ENCODE data around the gene NAALADL2.
"Not testable (repeated sequence)": the region's sequence is repeated elsewhere in the genome, so short reads cannot be mapped to it uniquely, and the experiment has no call there.

The NAALADL2 gene

GRCh38 chr3:175310046-175310445 lies 450.9 kb downstream of the NAALADL2 start:
- DNase-seq (no peak), ATAC-seq (no peak)

DNA sequence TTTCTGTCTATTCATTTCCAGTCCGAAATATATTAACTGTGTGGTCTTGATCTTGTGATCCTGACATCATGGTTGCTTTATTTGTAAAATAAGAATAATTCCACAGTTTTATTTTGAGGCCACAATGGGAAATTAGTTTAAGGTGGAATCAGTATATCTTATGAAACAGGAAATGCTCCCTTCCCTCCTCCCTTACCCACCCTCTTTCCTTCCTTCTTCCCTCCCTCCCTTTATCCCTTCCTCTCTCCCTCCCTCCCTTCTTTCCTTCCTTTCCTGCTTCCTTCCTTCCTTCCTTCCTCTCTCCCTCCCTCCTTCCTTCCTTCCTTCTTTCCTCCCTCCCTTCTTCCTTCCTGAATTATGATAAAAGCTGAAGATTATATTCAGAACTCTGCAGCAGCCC lies 452.3 kb downstream of the NAALADL2 start:
- DNase-seq = no peak
- ATAC-seq = no peak

DNA sequence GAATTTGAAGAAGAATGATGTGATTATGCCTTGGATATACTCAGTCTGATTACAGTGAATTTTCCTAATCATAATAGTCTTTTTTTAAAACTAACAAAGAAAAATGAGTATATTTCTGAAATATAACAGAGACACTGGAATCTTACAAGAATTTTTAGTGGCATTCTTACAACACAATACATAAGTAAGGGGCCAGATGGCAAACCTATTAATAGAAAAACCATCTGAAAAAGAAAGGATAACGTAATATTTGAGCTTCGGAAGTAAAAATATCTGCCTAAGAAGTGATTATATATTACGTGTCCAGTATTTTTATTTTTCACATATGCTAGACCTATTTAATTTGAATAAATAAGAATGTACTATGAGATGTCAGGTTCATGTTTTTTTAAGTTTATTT lies 452.8 kb downstream of the NAALADL2 start:
- no peak for ATAC-seq
- DNase-seq = no peak

DNA sequence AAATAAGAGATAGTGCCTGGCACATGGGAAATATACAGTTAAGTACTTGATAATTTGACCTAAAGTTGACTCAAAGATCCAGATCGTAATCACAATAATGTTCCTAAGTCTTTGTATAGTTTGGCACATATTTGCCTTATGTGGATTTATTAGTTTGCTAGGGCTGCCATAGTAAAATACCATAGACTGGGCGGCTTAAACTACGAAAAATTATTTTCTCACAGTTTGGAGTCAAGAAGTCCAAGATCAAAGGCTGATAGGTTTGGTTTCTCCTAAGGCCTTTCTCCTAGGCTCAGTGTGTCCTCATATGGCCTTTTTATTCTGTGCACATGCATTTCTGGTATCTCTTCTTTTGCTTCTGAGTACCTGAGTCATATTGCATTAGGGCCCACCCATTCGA lies 453.7 kb downstream of the NAALADL2 start:
- no peak for ATAC-seq
- DNase-seq = no peak

GRCh38 chr3:175316799-175317198 lies 457.7 kb downstream of the NAALADL2 start:
- no peak for ATAC-seq
- DNase-seq = no peak

- ATAC-seq (no peak), DNase-seq (no peak)
These were observed 466.3 kb downstream of the NAALADL2 start for GRCh38 chr3:175325440-175325839.

DNA sequence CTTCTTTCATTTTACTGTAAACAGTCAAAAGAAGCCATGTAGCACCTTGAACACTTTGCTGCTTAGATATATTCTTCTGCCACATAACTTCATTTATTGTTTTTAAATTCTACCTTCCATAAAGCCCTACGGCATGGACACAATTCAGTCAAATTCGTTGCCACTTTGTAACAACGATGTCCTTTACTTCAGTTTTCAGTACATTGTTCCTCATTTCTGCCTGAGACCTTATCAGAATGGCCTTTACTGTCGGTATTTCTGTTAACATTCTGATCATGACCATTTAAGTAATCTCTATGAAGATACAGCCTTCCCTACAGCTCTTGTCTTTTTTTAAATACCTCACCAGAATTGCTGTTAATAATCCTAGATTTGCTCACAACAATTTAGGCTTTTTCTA lies 466.9 kb downstream of the NAALADL2 start:
- ATAC-seq (no peak), DNase-seq (no peak)

DNA sequence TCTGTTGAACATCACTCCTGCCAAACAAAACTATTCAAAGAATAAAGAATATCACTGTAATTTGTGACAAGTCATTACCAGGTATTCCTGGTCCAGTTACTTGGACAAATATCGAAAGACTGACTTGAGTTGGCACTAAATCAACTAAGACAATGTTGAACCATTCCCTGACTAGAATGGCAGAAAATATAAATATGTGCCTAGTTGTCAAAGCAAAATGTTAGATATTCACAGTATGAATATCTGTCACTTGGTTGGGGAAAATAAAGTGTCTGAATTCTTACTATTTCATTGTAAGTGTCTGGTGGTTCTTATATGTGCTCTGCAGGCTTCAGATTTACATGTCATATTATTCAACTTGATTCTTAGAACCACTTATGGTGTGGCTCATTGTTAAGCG lies 470.2 kb downstream of the NAALADL2 start:
- no peak for DNase-seq
- no peak for ATAC-seq

DNA sequence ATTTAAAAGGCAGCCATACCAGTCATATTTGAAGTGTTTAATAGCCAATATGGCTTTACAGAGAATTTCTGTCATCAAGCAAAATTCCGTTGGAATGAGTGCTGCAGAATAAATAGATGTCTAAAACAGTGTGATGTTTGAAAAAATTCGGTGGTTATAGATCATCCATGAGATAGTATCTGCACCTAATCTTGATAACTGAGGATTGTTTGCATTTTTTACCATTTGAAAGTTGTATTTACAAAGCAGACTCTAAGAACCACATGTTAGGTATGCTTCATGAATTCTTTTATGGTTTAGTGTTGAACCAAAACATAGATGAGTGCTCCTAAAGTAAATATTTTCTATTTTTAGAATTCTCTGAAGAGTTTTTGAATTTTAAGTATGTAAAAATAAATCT lies 476.1 kb downstream of the NAALADL2 start:
- DNase-seq = no peak
- ATAC-seq = no peak

DNA sequence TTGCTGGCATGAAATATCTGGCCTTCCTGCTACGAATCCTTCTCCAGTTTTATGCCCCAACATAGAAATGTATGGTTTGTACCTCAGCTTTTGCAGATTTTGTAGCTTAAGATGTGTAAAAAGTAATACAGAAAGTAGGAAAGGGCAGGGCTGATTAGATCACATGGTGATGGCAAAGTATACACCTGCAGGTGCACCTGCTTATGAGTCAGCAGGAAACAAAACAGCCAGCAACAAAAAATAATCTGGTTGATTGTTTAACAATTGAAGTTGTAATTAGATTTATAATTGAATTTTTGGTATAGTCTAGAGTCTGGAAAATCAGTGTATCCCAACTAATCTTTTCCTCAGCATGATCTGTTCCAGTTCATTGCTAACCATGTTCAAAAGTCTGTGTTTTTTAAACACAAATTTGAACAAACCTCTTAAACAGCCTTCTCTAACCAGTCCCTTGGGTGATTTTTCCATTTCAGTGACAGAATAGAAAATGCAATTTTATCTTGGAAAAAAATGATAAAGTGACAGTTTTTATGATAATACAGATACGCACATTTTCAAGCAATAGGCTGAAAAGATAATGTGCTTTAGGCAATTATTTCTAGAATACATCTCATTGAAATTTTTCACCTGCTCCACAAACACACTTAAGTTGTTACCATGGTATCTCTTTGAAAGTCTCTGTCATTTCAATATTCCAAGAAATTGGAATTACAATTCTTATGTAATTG lies 477.4 kb downstream of the NAALADL2 start:
- no peak for DNase-seq
- no peak for ATAC-seq

GRCh38 chr3:175337631-175338030 lies 478.5 kb downstream of the NAALADL2 start:
- DNase-seq (no peak), ATAC-seq (no peak)

DNA sequence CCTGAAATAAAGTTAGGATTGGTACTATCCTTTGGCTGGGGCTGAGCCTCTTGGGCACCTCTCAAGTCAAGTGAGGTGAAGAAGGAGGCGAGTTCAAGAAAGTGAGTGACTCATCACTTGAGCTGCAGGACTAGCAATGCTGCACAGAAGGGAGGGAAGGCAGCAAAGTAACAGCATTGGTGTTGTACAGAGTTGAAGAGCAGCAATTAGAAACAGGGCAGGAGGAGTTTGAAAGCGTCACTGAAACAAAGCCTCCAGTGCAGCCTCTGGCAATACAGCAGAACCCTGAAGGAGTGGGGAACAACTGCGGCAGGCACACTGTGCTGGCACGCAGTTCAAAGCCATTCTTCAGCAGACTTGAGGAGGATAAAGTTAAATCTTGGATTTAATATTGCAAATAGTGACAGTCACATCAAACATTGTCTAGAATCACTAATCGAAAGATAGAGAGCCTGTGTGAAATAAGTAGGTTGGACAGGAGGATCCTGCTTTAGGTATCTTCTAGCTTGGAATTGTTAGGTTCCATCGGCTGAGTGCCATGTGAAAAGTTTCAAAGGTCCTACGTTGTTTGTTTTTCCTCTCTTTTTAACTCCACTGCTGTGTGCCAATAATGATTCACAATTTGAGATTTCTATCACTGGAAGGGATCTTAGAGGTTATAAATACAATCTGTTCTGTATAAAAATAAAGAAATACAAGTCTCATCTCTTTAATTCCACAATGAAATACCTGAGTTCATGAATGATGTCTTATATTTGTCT lies 479.8 kb downstream of the NAALADL2 start:
- no peak for ATAC-seq
- DNase-seq = no peak

GRCh38 chr3:175340338-175341015 lies 481.3 kb downstream of the NAALADL2 start:
- no peak for DNase-seq
- ATAC-seq = no peak

DNA sequence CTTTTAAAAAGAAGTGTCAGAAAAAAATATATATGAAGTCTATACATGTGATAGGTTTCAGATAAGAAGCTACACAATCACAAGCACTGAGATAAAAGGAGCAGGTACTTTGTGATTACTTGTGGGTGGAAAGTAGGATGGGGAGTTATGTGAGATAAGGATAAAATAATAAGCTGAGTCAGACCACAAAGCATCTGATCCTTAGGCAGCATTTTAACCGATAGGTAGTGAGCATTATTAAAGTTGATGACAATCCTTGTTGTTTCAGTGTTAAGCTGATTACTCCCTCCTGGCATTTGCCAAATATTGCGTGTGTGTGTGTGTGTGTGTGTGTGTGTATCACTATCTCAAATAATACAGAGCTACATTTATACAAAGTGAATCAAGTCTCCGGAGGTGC lies 483.1 kb downstream of the NAALADL2 start:
- no peak for ATAC-seq
- no peak for DNase-seq

- DNase-seq = no peak
- no peak for ATAC-seq
These were observed 484.8 kb downstream of the NAALADL2 start for GRCh38 chr3:175343946-175344345.

DNA sequence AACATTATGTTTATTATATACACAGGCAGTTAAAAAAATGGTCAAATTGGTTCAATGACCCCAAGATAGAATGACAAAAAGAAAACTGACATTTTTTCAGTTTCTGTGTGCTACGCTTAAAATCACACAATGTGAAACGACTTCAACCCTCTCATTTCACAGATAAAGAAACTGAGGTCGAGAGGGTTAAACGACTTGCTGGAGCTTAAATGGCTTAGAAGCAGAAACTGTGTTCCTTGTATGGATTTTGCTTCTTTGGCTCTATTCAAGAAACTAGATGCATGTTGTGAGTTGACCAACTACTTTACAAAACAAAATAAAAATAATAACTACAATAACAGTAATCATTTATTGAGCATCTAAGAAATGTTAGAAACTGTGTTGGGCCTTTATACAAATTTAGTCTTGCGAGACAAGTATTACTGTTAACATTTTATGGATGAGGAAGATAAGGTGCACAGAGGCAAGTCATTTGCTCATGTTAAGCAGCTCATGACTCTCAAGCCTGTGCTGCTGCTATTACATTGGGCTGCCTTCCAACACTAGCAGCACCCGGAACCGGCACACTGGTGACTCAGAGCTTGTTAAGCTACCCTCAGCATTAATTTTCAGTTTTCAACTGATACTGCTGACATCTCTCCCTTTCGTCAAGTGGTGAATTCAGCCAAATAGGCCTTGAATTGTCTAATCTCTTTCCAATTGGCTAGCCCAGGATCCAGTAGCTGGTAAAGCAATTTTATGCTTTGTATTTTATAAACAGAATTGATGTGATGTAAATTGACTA lies 487.6 kb downstream of the NAALADL2 start:
- ATAC-seq (no peak), DNase-seq (no peak)

GRCh38 chr3:175349168-175349567 lies 490.0 kb downstream of the NAALADL2 start:
- DNase-seq (no peak), ATAC-seq (no peak)

- ATAC-seq (no peak), DNase-seq (no peak)
These were observed 496.7 kb downstream of the NAALADL2 start for GRCh38 chr3:175355801-175356335.

DNA sequence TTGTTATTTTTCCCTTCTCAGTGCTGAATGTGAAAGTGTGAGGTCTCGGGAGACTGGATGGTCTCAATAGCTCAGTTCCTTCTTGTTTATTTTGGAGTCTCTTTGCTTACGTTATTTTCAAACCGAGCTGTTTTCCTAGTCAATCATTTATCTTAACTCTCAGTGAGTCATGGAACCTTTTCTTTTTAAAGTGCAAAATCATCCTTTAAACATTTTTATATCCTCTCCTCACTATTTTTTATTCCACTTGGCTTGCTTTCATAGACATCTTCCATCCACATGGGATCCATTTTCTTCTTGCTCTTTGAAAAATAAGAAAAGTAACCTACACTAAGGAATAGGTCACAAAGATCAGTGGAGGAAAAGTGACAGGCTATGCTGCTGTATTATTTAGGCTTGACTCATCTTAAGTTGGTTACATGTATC lies 497.8 kb downstream of the NAALADL2 start:
- ATAC-seq (no peak), DNase-seq (no peak)

DNA sequence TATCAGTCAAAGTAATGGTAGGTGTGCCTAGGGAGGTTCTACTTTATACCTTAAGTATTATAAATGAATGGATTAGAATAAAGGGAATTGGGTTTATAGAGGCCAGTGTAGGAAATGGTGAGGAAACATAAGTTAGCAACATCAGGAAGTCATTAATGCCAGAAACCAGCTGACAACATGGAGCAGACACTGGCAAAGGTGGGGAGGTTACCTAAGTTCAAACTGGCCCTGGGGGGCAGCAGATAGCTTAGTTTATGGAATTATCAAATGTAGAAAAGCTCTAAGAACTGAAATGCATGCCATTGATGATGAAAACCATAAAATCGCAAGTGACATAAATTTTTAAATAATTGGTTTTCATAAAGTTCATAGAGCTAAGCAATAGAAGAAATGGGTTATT lies 498.6 kb downstream of the NAALADL2 start:
- no peak for ATAC-seq
- DNase-seq = no peak

DNA sequence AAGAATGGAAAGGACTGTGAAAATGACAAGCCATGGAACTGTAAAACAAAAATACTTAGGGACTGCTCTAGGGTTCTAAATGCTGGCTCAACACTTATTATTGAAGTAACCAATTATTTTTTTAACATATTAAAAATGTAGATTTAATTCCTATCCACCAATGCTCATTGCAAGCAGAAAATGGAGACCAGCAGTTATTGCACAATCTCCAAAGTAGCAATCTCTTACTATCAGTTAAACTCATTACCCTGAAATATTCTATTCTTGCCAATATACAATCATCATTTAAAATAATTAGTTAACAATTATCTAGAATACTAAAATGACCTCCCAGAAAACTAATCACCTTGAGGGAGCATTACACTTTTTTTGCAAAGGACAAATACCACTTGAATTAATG lies 499.8 kb downstream of the NAALADL2 start:
- ATAC-seq (no peak), DNase-seq (no peak)

GRCh38 chr3:175370426-175370825 lies 511.3 kb downstream of the NAALADL2 start:
- ATAC-seq, DNase-seq: not testable (repeated sequence)
